H9 (cell line): ENCODE measurements around the gene OR2S2. TPM values are rescaled to one million over a fixed set of nuclear protein-coding genes. Genes with fewer than 3 reads are reported as not detected.

Experiments
- DNase-seq: peaks from one replicate; pipeline ENCODE4 v3.0.0-alpha.2; 2017
- H2AFZ ChIP-seq: one replicate; pipeline ENCODE4 v1.6.1; 2013; ENCODE audit warnings: mild to moderate bottlenecking, low read length, control low read depth, moderate library complexity
- H2AK5ac ChIP-seq: 2 replicates; pipeline ENCODE4 v1.6.1; 2013; ENCODE audit warnings: low read length, control low read depth, mixed read lengths; ENCODE audit not compliant: insufficient read length
- H2BK120ac ChIP-seq: one replicate; pipeline ENCODE4 v1.6.1; 2013; ENCODE audit warnings: low read depth, mild to moderate bottlenecking, low read length, control low read depth, inconsistent platforms; ENCODE audit not compliant: poor library complexity, severe bottlenecking
- H2BK12ac ChIP-seq: 2 replicates; pipeline ENCODE4 v1.6.1; 2013; ENCODE audit warnings: low read length, control low read depth, mixed read lengths, low read depth; ENCODE audit not compliant: insufficient read length
- H2BK15ac ChIP-seq: 2 replicates; pipeline ENCODE4 v1.6.1; 2013; ENCODE audit warnings: low read depth, low read length, control low read depth
- H2BK20ac ChIP-seq: one replicate; pipeline ENCODE4 v1.6.1; 2013; ENCODE audit warnings: low read depth, mild to moderate bottlenecking, low read length, control low read depth, inconsistent platforms; ENCODE audit not compliant: poor library complexity, severe bottlenecking
- H2BK5ac ChIP-seq: 2 replicates; pipeline ENCODE4 v1.6.1; 2013; ENCODE audit warnings: low read length, control low read depth, mixed read lengths; ENCODE audit not compliant: insufficient read length
- H3K14ac ChIP-seq: 2 replicates; pipeline ENCODE4 v1.6.1; 2013; ENCODE audit warnings: low read length, control low read depth; ENCODE audit not compliant: insufficient read depth
- H3K18ac ChIP-seq: 2 replicates; pipeline ENCODE4 v1.6.1; 2013; ENCODE audit warnings: low read depth, mild to moderate bottlenecking, mixed read lengths, low read length, control low read depth; ENCODE audit not compliant: insufficient read length
- H3K23ac ChIP-seq: 2 replicates; pipeline ENCODE4 v1.6.1; 2013; ENCODE audit warnings: low read length, control low read depth, mixed read lengths, low read depth; ENCODE audit not compliant: insufficient read length
- H3K23me2 ChIP-seq: 2 replicates; pipeline ENCODE4 v1.6.1; 2013; ENCODE audit warnings: low read depth, mild to moderate bottlenecking, mixed read lengths, low read length, control low read depth; ENCODE audit not compliant: insufficient read length, poor library complexity, severe bottlenecking
- H3K27ac ChIP-seq: 2 replicates; pipeline ENCODE4 v1.5.1; 2013; ENCODE audit warnings: low read length, control low read depth, mixed read lengths, low read depth; ENCODE audit not compliant: insufficient read length
- H3K27me3 ChIP-seq: 2 replicates; pipeline ENCODE4 v1.6.1; 2013; ENCODE audit warnings: low read length, control low read depth, inconsistent platforms; ENCODE audit not compliant: insufficient read depth
- H3K4ac ChIP-seq: 2 replicates; pipeline ENCODE4 v1.6.1; 2013; ENCODE audit warnings: low read depth, mild to moderate bottlenecking, control low read depth, inconsistent platforms, low read length, moderate library complexity
- H3K4me1 ChIP-seq: 2 replicates; pipeline ENCODE4 v1.6.1; 2013; ENCODE audit warnings: low read length, control low read depth, inconsistent platforms; ENCODE audit not compliant: insufficient read depth
- H3K4me2 ChIP-seq: 2 replicates; pipeline ENCODE4 v1.6.1; 2013; ENCODE audit warnings: low read length, control low read depth, mixed read lengths; ENCODE audit not compliant: insufficient read length, insufficient read depth
- H3K56ac ChIP-seq: 2 replicates; pipeline ENCODE4 v1.6.1; 2013; ENCODE audit warnings: low read depth, mild to moderate bottlenecking, mixed read lengths, low read length, control low read depth; ENCODE audit not compliant: insufficient read length
- H3K79me1 ChIP-seq: 2 replicates; pipeline ENCODE4 v1.6.1; 2013; ENCODE audit warnings: low read depth, mild to moderate bottlenecking, moderate library complexity, low read length, control low read depth, inconsistent platforms; ENCODE audit not compliant: insufficient read depth, poor library complexity, severe bottlenecking
- H3K79me2 ChIP-seq: 2 replicates; pipeline ENCODE4 v1.6.1; 2013; ENCODE audit warnings: low read length, control low read depth, inconsistent platforms; ENCODE audit not compliant: insufficient read depth
- H3K9ac ChIP-seq: 2 replicates; pipeline ENCODE4 v1.6.1; 2013; ENCODE audit warnings: low read length, control low read depth, mixed read lengths; ENCODE audit not compliant: insufficient read length; ENCODE audit errors: extremely low read depth
- H3K9me3 ChIP-seq: one replicate; pipeline ENCODE4 v1.6.1; 2013; ENCODE audit warnings: low read depth, low read length, inconsistent platforms; ENCODE audit not compliant: control insufficient read depth
- H3T11ph ChIP-seq: one replicate; pipeline ENCODE4 v1.6.1; 2013; ENCODE audit warnings: mild to moderate bottlenecking, low read length, control low read depth, inconsistent platforms
- H4K20me1 ChIP-seq: one replicate; pipeline ENCODE4 v1.6.1; 2013; ENCODE audit not compliant: control insufficient read depth, insufficient read length, insufficient read depth
- H4K5ac ChIP-seq: 2 replicates; pipeline ENCODE4 v1.6.1; 2013; ENCODE audit warnings: low read depth, mild to moderate bottlenecking, mixed read lengths, low read length, control low read depth; ENCODE audit not compliant: insufficient read length
- H4K8ac ChIP-seq: replicated peaks from 2 replicates; pipeline ENCODE4 v1.6.1; 2013; ENCODE audit warnings: low read length, control low read depth, mixed read lengths, low read depth; ENCODE audit not compliant: insufficient read length
- H4K91ac ChIP-seq: 2 replicates; pipeline ENCODE4 v1.6.1; 2013; ENCODE audit warnings: low read depth, mild to moderate bottlenecking, moderate library complexity, mixed read lengths, low read length, control low read depth; ENCODE audit not compliant: insufficient read length
- H3K27ac Mint-ChIP-seq, 3 experiments: 2 replicates in 2 of 3; 3 replicates in 1 of 3; pipeline ENCODE4 v1.8.0; 2020 to 2021; ENCODE audit warnings: mixed read lengths in 3 of 3, mild to moderate bottlenecking in 1 of 3, moderate library complexity in 1 of 3
- H3K27me3 Mint-ChIP-seq: 2 replicates; pipeline ENCODE4 v1.8.0; 2021; ENCODE audit warnings: low read depth, mild to moderate bottlenecking, moderate library complexity, mixed read lengths
- H3K36me3 Mint-ChIP-seq, 3 experiments: 2 replicates in 2 of 3; 3 replicates in 1 of 3; pipeline ENCODE4 v1.8.0; 2020 to 2021; ENCODE audit warnings: low read depth in 3 of 3, mixed read lengths in 3 of 3; ENCODE audit not compliant: insufficient read depth in 1 of 3
- H3K4me1 Mint-ChIP-seq, 2 experiments: 2 replicates each; pipeline ENCODE4 v1.8.0; 2020; ENCODE audit warnings: mixed read lengths in 2 of 2
- H3K4me3 Mint-ChIP-seq, 2 experiments: 2 replicates in 1 of 2; 3 replicates in 1 of 2; pipeline ENCODE4 v1.8.0; 2020 to 2021; ENCODE audit warnings: mild to moderate bottlenecking in 2 of 2, mixed read lengths in 2 of 2, moderate library complexity in 1 of 2
- H3K9me3 Mint-ChIP-seq, 2 experiments: 2 replicates in 1 of 2; 3 replicates in 1 of 2; pipeline ENCODE4 v1.8.0; 2020; ENCODE audit warnings: mild to moderate bottlenecking in 2 of 2, mixed read lengths in 2 of 2, moderate library complexity in 1 of 2
- WGBS: extraction: QIAGEN DNeasy Blood & Tissue Kit; methylation state at CpG from one replicate; pipeline ENCODE4 v1.1.7; 2013; ENCODE audit warnings: missing lambda C conversion rate, low lambda C conversion rate, mixed read lengths; ENCODE audit not compliant: insufficient read length; ENCODE audit errors: extremely low coverage; 5-methylcytosine and 5-hydroxymethylcytosine counted together
- total RNA-seq: library from RNA; stranded (reverse); gene quantifications from 2 replicates; pipeline ENCODE4 v1.2.1, GENCODE V29; 2021
- TF ChIP-seq, protein P1 (sequence below): fragments of 200-600 bp; sonication (generic); conservative IDR thresholded peaks from 3 replicates; pipeline ENCODE4 v1.8.0; 2021; ENCODE audit warnings: antibody characterized with exemption, mild to moderate bottlenecking

The OR2S2 gene
- total RNA-seq, 1 experiment from 2014 or later: not detected

DNA sequence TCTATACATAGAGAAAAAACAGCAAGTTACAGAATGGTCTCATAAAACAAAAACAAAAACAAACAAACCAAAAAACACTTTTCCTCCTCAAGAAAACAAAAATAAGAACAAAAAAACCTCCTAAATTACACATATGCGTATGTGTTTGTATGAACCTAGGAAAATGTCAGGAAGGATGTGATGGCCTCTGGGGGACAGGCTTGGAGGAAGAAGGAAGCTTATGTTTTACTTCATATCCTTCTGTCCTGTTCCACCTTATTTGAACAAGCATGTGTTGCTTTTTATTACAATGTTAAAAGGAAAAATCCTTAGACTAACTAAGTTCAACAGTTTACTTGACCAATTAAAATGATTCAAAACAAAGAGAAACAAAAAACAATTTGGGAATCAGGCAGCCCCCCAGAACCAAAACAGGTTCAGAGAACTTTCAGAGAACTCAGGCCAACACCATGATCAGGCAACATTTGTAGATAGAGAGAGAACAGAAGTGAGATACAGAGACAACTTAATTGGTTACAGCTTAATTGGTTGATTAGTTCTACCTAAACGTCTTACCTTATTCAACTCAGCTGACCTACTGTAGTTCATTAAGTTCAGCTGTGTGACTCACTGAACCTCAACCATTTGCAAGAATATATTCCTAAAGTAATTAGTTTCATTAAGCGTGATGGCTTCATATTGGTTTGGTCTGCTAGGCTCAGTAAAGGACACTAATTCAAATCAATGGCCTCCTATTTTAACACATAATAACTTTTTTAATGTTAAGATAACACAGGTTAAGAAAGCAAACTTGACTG lies 38.5 kb downstream of the OR2S2 start:
- Histone ChIP-seq H3K4ac (no peak overlapping the region), H4K5ac (no peak overlapping the region), H2BK5ac (no peak overlapping the region), H3K23ac (no peak overlapping the region), H2BK12ac (no peak overlapping the region), H2AK5ac (no peak overlapping the region), H3K4me2 (no peak overlapping the region), H3K4me1 (no peaks in the 10 kb centered on the region), H3K79me2 (no peaks in the 10 kb centered on the region), H3K56ac (no peak overlapping the region), H4K91ac (no peak overlapping the region), H2BK120ac (no peak overlapping the region), H3K79me1 (no peaks in the 10 kb centered on the region), H2AFZ (no peak overlapping the region), H3K9me3 (no peaks in the 10 kb centered on the region), H2BK15ac (no peak overlapping the region), H3K27ac (no peak overlapping the region), H4K8ac (no peak overlapping the region), H3K9ac (no peak overlapping the region), H3K23me2 (no peaks in the 10 kb centered on the region), H3K18ac (no peak overlapping the region), H4K20me1 (no peaks in the 10 kb centered on the region), H3K14ac (no peak overlapping the region), H3T11ph (no peak overlapping the region), H2BK20ac (no peak overlapping the region), H3K27me3 (no peaks in the 10 kb centered on the region)
- WGBS: no CpG with 5 or more reads among the region's 3 CpGs
- Mint-ChIP-seq H3K4me1 (peaks cover 10 to 13% of the 10 kb centered on the region in 2 experiments), H3K27ac (no peak overlapping the region), H3K9me3 (no peaks in the 10 kb centered on the region), H3K4me3 (no peak overlapping the region), H3K27me3 (no peaks in the 10 kb centered on the region; the same call in 1 of the 2 replicates), H3K36me3 (no peaks in the 10 kb centered on the region)
- DNase-seq: no peak
- TF ChIP-seq, protein P1, sequence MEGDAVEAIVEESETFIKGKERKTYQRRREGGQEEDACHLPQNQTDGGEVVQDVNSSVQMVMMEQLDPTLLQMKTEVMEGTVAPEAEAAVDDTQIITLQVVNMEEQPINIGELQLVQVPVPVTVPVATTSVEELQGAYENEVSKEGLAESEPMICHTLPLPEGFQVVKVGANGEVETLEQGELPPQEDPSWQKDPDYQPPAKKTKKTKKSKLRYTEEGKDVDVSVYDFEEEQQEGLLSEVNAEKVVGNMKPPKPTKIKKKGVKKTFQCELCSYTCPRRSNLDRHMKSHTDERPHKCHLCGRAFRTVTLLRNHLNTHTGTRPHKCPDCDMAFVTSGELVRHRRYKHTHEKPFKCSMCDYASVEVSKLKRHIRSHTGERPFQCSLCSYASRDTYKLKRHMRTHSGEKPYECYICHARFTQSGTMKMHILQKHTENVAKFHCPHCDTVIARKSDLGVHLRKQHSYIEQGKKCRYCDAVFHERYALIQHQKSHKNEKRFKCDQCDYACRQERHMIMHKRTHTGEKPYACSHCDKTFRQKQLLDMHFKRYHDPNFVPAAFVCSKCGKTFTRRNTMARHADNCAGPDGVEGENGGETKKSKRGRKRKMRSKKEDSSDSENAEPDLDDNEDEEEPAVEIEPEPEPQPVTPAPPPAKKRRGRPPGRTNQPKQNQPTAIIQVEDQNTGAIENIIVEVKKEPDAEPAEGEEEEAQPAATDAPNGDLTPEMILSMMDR: no peak
